Gastroesophageal sphincter (tissue), 2 donors: Measurements from ENCODE around the gene TPCN1.

ENCODE experiments used
- EP300 ChIP-seq: sonication (generic); formaldehyde crosslinking; IDR thresholded peaks from one replicate; pipeline ENCODE4 v1.6.1; 2017; ENCODE audit warnings: antibody characterized with exemption, mild to moderate bottlenecking
- POLR2A ChIP-seq, 2 donors: fragments of 450-650 bp; IDR thresholded peaks; one replicate each; pipeline ENCODE4 v1.6.1; 2017; ENCODE audit warnings: antibody characterized with exemption in 2 of 2, mild to moderate bottlenecking in 2 of 2, moderate library complexity in 1 of 2

- TF ChIP-seq POLR2A (IDR thresholded peaks at IDR 0.05) (no peak), EP300 (no peak)
Measured at GRCh38 chr12:113273053-113273725, 51.9 kb downstream of the TPCN1 start.
